Forelimb muscle (tissue), 1 donor: ENCODE measurements around the gene TSG101. TPM values are rescaled to one million over a fixed set of nuclear protein-coding genes. Genes with fewer than 3 reads are reported as not detected.

Experiments used
- DNase-seq: peaks from one replicate; pipeline ENCODE4 v3.0.0-alpha.2; 2013; ENCODE audit warnings: low read depth
- polyA plus RNA-seq: library from polyadenylated mRNA; unstranded; fragments of 120-200 nt; gene quantifications from one replicate; pipeline ENCODE4 v1.2.1, GENCODE V29; 2013; ENCODE audit not compliant: insufficient read length

TSG101 gene
- 101 TPM for polyA plus RNA-seq

- DNase-seq: peak; percentile 75
Observed at GRCh38 chr11:18526521-18527296, at the start of gene TSG101. Gene TSG101, minus strand, starts transcription at chr11:18526942. Its CDS starts 126 bp downstream, at chr11:18526816.

GRCh38 chr11:18575361-18575760, 48.6 kb upstream of the TSG101 start:
- DNase-seq: no peak

- no peak for DNase-seq
Observed at GRCh38 chr11:18567081-18567480, 40.3 kb upstream of the TSG101 start.

GRCh38 chr11:18566406-18566805, 39.7 kb upstream of the TSG101 start:
- DNase-seq: no peak

- DNase-seq: no peak
Observed at GRCh38 chr11:18564149-18564548, 37.4 kb upstream of the TSG101 start.

- no peak for DNase-seq
Observed at GRCh38 chr11:18563090-18563730, 36.5 kb upstream of the TSG101 start.

GRCh38 chr11:18548001-18548400, 21.3 kb upstream of the TSG101 start:
- no peak for DNase-seq

- no peak for DNase-seq
Observed at GRCh38 chr11:18540207-18541009, 13.7 kb upstream of the TSG101 start.

GRCh38 chr11:18536209-18536608, 9.5 kb upstream of the TSG101 start:
- DNase-seq: no peak

GRCh38 chr11:18534245-18534644, 7.5 kb upstream of the TSG101 start:
- DNase-seq: no peak

GRCh38 chr11:18533365-18533764, 6.6 kb upstream of the TSG101 start:
- no peak for DNase-seq

GRCh38 chr11:18527512-18527911, 770 bp upstream of the TSG101 start:
- no peak for DNase-seq

- DNase-seq: no peak
Observed at GRCh38 chr11:18526130-18526520, 617 bp downstream of the TSG101 start.

- no peak for DNase-seq
Observed at GRCh38 chr11:18524248-18524647, 2.5 kb downstream of the TSG101 start.

GRCh38 chr11:18523084-18523483, 3.7 kb downstream of the TSG101 start:
- no peak for DNase-seq

GRCh38 chr11:18522388-18522787, 4.4 kb downstream of the TSG101 start:
- no peak for DNase-seq

GRCh38 chr11:18521122-18521521, 5.6 kb downstream of the TSG101 start:
- DNase-seq: no peak

- no peak for DNase-seq
Observed at GRCh38 chr11:18502352-18502751, 24.4 kb downstream of the TSG101 start.

- DNase-seq: no peak
Observed at GRCh38 chr11:18501629-18502028, 25.1 kb downstream of the TSG101 start.

GRCh38 chr11:18498039-18498438, 28.7 kb downstream of the TSG101 start:
- no peak for DNase-seq

GRCh38 chr11:18495703-18496102, 31.0 kb downstream of the TSG101 start:
- DNase-seq: no peak

- no peak for DNase-seq
Observed at GRCh38 chr11:18495271-18495670, 31.5 kb downstream of the TSG101 start.
